ENCODE results near the gene SLC7A6.

GRCh38 chr16:68217506-68217905 lies 46.8 kb upstream of the SLC7A6 start:
- TF ChIP-seq CTCF (IDR thresholded peaks at IDR 0.05; ENCODE audit: borderline replicate concordance, extremely low read depth, low read length, poor library complexity, severe bottlenecking) (no peak), EZH2 (IDR thresholded peaks at IDR 0.05; ENCODE audit: borderline replicate concordance, low read depth, low read length, severe bottlenecking) (no peak)

All from DND-41 (cell line).